Thyroid gland (tissue), 4 donors: ENCODE data around the gene NGEF.

Experiments
- CTCF ChIP-seq, 6 experiments: fragments of 200-600 bp in 3 of 6; fragments of 450-650 bp in 3 of 6; sonication (generic) in 3 of 6; IDR thresholded peaks; one replicate each; pipeline ENCODE4 v1.5.1; 2016 to 2019; ENCODE audit warnings: antibody characterized with exemption in 6 of 6, mild to moderate bottlenecking in 2 of 6, inconsistent platforms in 1 of 6, moderate library complexity in 1 of 6
- POLR2A ChIP-seq, 2 donors: fragments of 450-650 bp; IDR thresholded peaks; one replicate each; pipeline ENCODE4 v1.6.1; 2017; ENCODE audit warnings: antibody characterized with exemption in 2 of 2, mild to moderate bottlenecking in 2 of 2, moderate library complexity in 1 of 2

DNA sequence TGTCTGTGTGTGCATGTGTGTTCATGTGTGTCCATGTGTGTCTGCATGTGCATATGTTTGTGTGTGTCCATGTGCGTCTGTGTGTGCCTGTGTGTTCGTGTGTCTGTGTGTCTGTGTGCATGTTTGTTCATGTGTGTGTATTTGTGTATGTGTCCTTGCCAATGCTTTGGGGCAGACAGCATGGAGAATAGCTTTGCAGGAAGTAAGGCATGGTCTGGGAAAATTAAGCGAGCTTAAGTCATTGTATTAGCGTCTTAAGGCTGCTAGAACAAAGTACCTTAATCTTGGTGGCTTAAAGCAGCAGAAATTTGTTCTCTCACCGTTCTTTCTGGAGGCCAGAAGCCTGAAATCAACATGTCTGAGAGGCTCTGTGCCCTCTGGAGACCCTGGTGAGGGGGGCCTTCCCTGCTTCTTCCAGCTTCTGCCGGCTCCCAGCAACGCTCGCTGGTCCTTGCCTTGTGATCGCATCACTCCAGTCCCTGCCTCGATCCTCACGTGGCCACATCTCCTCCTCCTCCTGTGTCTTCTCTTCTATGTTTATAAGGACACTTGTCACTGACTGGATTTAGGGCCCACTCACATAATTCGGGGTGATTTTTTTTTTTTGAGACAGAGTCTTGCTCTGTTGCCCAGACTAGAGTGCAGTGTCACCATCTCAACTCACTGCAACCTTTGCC is 23.2 kb upstream of the NGEF start:
- TF ChIP-seq CTCF (IDR thresholded peaks at IDR 0.05), result no peak
- no peak for TF ChIP-seq POLR2A (IDR thresholded peaks at IDR 0.05)
